ENCODE data around the gene DLG2.

Gene DLG2

GRCh38 chr11:83554876-83555275, 2072.3 kb downstream of the DLG2 start:
- no peaks in the 10 kb centered on the region for H3K9me3 ChIP-seq (ENCODE audit: control insufficient read depth, low read length)
- H3K4me1 ChIP-seq (ENCODE audit: control insufficient read depth, insufficient read depth, low read length, poor library complexity, severe bottlenecking), result no peaks in the 10 kb centered on the region
- DNase-seq, result no peak
- H3K36me3 ChIP-seq (ENCODE audit: control insufficient read depth, insufficient read depth, low read length), result no peaks in the 10 kb centered on the region
- H3K27me3 ChIP-seq (replicated peaks; ENCODE audit: control insufficient read depth, insufficient read depth, low read length, poor library complexity, severe bottlenecking), result no peaks in the 10 kb centered on the region
- H3K4me3 ChIP-seq (ENCODE audit: insufficient read depth, low read depth, low read length, poor library complexity, severe bottlenecking), result no peak overlapping the region
- no peak overlapping the region for H3K27ac ChIP-seq (ENCODE audit: insufficient read depth, low read length, poor library complexity, severe bottlenecking)

- no peaks in the 10 kb centered on the region for H3K36me3 ChIP-seq (ENCODE audit: control insufficient read depth, insufficient read depth, low read length)
- H3K4me3 ChIP-seq (ENCODE audit: insufficient read depth, low read depth, low read length, poor library complexity, severe bottlenecking), result no peak overlapping the region
- no peaks in the 10 kb centered on the region for H3K4me1 ChIP-seq (ENCODE audit: control insufficient read depth, insufficient read depth, low read length, poor library complexity, severe bottlenecking)
- no peak for DNase-seq
- H3K27ac ChIP-seq (ENCODE audit: insufficient read depth, low read length, poor library complexity, severe bottlenecking), result no peak overlapping the region
- no peaks in the 10 kb centered on the region for H3K9me3 ChIP-seq (ENCODE audit: control insufficient read depth, low read length)
- H3K27me3 ChIP-seq (replicated peaks; ENCODE audit: control insufficient read depth, insufficient read depth, low read length, poor library complexity, severe bottlenecking), result no peaks in the 10 kb centered on the region
These were observed 2077.0 kb downstream of the DLG2 start for GRCh38 chr11:83549984-83550667.

- Histone ChIP-seq H3K9me3 (ENCODE audit: control insufficient read depth, low read length) (no peaks in the 10 kb centered on the region), H3K27ac (ENCODE audit: insufficient read depth, low read length, poor library complexity, severe bottlenecking) (no peak overlapping the region), H3K4me3 (ENCODE audit: insufficient read depth, low read depth, low read length, poor library complexity, severe bottlenecking) (no peak overlapping the region), H3K4me1 (ENCODE audit: control insufficient read depth, insufficient read depth, low read length, poor library complexity, severe bottlenecking) (no peaks in the 10 kb centered on the region), H3K27me3 (replicated peaks; ENCODE audit: control insufficient read depth, insufficient read depth, low read length, poor library complexity, severe bottlenecking) (no peaks in the 10 kb centered on the region), H3K36me3 (ENCODE audit: control insufficient read depth, insufficient read depth, low read length) (no peaks in the 10 kb centered on the region)
- DNase-seq, result no peak
These were observed 2080.8 kb downstream of the DLG2 start for GRCh38 chr11:83546368-83546767.

GRCh38 chr11:83545494-83546260, 2081.5 kb downstream of the DLG2 start:
- H3K9me3 ChIP-seq (ENCODE audit: control insufficient read depth, low read length), result no peaks in the 10 kb centered on the region

GRCh38 chr11:83544846-83545245, 2082.3 kb downstream of the DLG2 start:
- H3K27ac ChIP-seq (ENCODE audit: insufficient read depth, low read length, poor library complexity, severe bottlenecking), result no peak overlapping the region

More at GRCh38 chr11:83545494-83546260, 2081.5 kb downstream of the DLG2 start:
- H3K4me1 ChIP-seq (ENCODE audit: control insufficient read depth, insufficient read depth, low read length, poor library complexity, severe bottlenecking), result no peaks in the 10 kb centered on the region
- H3K36me3 ChIP-seq (ENCODE audit: control insufficient read depth, insufficient read depth, low read length), result no peaks in the 10 kb centered on the region
- H3K27ac ChIP-seq (ENCODE audit: insufficient read depth, low read length, poor library complexity, severe bottlenecking), result no peak overlapping the region
- DNase-seq, result no peak
- H3K27me3 ChIP-seq (replicated peaks; ENCODE audit: control insufficient read depth, insufficient read depth, low read length, poor library complexity, severe bottlenecking), result no peaks in the 10 kb centered on the region
- no peak overlapping the region for H3K4me3 ChIP-seq (ENCODE audit: insufficient read depth, low read depth, low read length, poor library complexity, severe bottlenecking)

GRCh38 chr11:83543706-83544439, 2083.3 kb downstream of the DLG2 start:
- Histone ChIP-seq H3K9me3 (ENCODE audit: control insufficient read depth, low read length) (no peaks in the 10 kb centered on the region), H3K27me3 (replicated peaks; ENCODE audit: control insufficient read depth, insufficient read depth, low read length, poor library complexity, severe bottlenecking) (no peaks in the 10 kb centered on the region), H3K4me3 (ENCODE audit: insufficient read depth, low read depth, low read length, poor library complexity, severe bottlenecking) (no peak overlapping the region), H3K36me3 (ENCODE audit: control insufficient read depth, insufficient read depth, low read length) (no peaks in the 10 kb centered on the region), H3K27ac (ENCODE audit: insufficient read depth, low read length, poor library complexity, severe bottlenecking) (no peak overlapping the region), H3K4me1 (ENCODE audit: control insufficient read depth, insufficient read depth, low read length, poor library complexity, severe bottlenecking) (no peaks in the 10 kb centered on the region)
- no peak for DNase-seq

More at GRCh38 chr11:83544846-83545245, 2082.3 kb downstream of the DLG2 start:
- Histone ChIP-seq H3K36me3 (ENCODE audit: control insufficient read depth, insufficient read depth, low read length) (no peaks in the 10 kb centered on the region), H3K27me3 (replicated peaks; ENCODE audit: control insufficient read depth, insufficient read depth, low read length, poor library complexity, severe bottlenecking) (no peaks in the 10 kb centered on the region), H3K4me3 (ENCODE audit: insufficient read depth, low read depth, low read length, poor library complexity, severe bottlenecking) (no peak overlapping the region), H3K9me3 (ENCODE audit: control insufficient read depth, low read length) (no peaks in the 10 kb centered on the region), H3K4me1 (ENCODE audit: control insufficient read depth, insufficient read depth, low read length, poor library complexity, severe bottlenecking) (no peaks in the 10 kb centered on the region)
- no peak for DNase-seq

- no peak overlapping the region for H3K4me3 ChIP-seq (ENCODE audit: insufficient read depth, low read depth, low read length, poor library complexity, severe bottlenecking)
- no peaks in the 10 kb centered on the region for H3K9me3 ChIP-seq (ENCODE audit: control insufficient read depth, low read length)
- DNase-seq, result no peak
- no peaks in the 10 kb centered on the region for H3K4me1 ChIP-seq (ENCODE audit: control insufficient read depth, insufficient read depth, low read length, poor library complexity, severe bottlenecking)
- H3K27ac ChIP-seq (ENCODE audit: insufficient read depth, low read length, poor library complexity, severe bottlenecking), result no peak overlapping the region
- H3K27me3 ChIP-seq (replicated peaks; ENCODE audit: control insufficient read depth, insufficient read depth, low read length, poor library complexity, severe bottlenecking), result no peaks in the 10 kb centered on the region
- no peaks in the 10 kb centered on the region for H3K36me3 ChIP-seq (ENCODE audit: control insufficient read depth, insufficient read depth, low read length)
These were observed 2084.3 kb downstream of the DLG2 start for GRCh38 chr11:83542861-83543260.

- H3K4me1 ChIP-seq (ENCODE audit: control insufficient read depth, insufficient read depth, low read length, poor library complexity, severe bottlenecking), result no peaks in the 10 kb centered on the region
- H3K27ac ChIP-seq (ENCODE audit: insufficient read depth, low read length, poor library complexity, severe bottlenecking), result no peak overlapping the region
- no peaks in the 10 kb centered on the region for H3K36me3 ChIP-seq (ENCODE audit: control insufficient read depth, insufficient read depth, low read length)
- H3K27me3 ChIP-seq (replicated peaks; ENCODE audit: control insufficient read depth, insufficient read depth, low read length, poor library complexity, severe bottlenecking), result no peaks in the 10 kb centered on the region
- no peaks in the 10 kb centered on the region for H3K9me3 ChIP-seq (ENCODE audit: control insufficient read depth, low read length)
- no peak overlapping the region for H3K4me3 ChIP-seq (ENCODE audit: insufficient read depth, low read depth, low read length, poor library complexity, severe bottlenecking)
- no peak for DNase-seq
These were observed 2086.4 kb downstream of the DLG2 start for GRCh38 chr11:83540728-83541127.

GRCh38 chr11:83540112-83540675, 2086.9 kb downstream of the DLG2 start:
- Histone ChIP-seq H3K4me1 (ENCODE audit: control insufficient read depth, insufficient read depth, low read length, poor library complexity, severe bottlenecking) (no peaks in the 10 kb centered on the region), H3K9me3 (ENCODE audit: control insufficient read depth, low read length) (no peaks in the 10 kb centered on the region), H3K27ac (ENCODE audit: insufficient read depth, low read length, poor library complexity, severe bottlenecking) (no peak overlapping the region), H3K36me3 (ENCODE audit: control insufficient read depth, insufficient read depth, low read length) (no peaks in the 10 kb centered on the region), H3K27me3 (replicated peaks; ENCODE audit: control insufficient read depth, insufficient read depth, low read length, poor library complexity, severe bottlenecking) (no peaks in the 10 kb centered on the region), H3K4me3 (ENCODE audit: insufficient read depth, low read depth, low read length, poor library complexity, severe bottlenecking) (no peak overlapping the region)
- no peak for DNase-seq

Measured in effector memory CD4-positive, alpha-beta T cell (primary cell).